HG03025 (cell line): ENCODE results near the gene MYRIP.

ENCODE experiments used
- ATAC-seq: cut with Tn5 transposase; IDR thresholded peaks from one replicate; pipeline ENCODE4 v1.9.1; 2021; ENCODE audit warnings: mild to moderate bottlenecking, moderate library complexity; ENCODE audit not compliant: unreplicated experiment, low FRiP score

The MYRIP gene

DNA sequence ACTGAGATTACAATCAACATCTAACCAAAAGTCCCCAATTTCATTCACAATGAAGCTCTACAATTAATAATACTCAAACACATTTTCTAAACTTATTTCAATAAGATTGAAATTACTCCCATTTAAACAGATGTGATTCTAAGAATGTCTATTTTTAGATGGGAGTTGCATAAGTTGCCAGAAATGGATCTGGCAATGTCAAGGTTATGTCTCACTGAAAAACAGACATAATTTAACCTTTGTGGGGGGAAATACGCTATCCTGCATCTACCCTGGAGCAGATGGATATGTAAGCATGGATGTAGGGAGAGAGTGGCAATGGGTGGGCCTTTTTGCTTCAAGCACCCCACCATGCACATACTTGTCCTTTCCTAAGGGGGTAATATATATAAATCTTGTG is 493.4 kb downstream of the MYRIP start:
- no peak for ATAC-seq

DNA sequence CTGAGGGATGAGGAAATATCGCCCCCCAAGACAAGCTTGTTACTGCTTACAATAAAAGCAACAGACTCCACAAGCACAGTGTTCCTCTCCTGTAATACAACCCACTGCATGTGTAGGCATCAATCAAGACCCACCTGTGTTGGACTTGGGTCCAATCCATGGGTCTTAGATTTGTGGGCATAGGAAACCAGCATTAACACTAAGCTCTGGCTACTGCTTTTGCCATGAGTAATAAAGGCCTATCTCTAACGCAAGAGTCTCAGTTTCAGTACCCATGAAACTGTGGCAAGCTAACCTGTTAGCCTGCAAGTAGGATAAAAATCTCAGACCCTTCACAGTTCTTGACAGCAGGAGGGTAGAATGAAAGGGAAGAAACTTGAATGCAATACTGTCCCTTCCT is 494.9 kb downstream of the MYRIP start:
- ATAC-seq, result no peak

GRCh38 chr3:40306336-40306735 is 496.9 kb downstream of the MYRIP start:
- ATAC-seq, result no peak

DNA sequence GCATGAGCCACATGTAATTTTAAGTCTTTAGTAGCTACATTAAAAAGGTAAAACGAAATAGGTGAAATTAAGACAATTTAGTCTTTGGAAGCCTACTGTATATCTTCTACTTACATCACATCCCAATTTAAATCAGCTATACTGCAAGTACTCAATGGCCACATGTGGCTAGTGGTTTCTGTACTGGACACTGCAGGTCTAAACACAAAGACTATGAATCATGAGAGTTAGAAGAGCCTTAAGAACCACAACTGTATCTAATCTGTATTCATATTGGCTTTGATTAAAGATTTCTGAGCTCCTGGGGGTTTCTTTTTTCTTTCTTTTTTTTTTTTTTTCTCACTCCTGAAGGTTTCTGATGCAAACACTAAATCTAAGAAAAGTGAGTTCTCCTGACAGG is 497.8 kb downstream of the MYRIP start:
- ATAC-seq, result no peak

- peak; percentile 21 for ATAC-seq
These were observed 499.5 kb downstream of the MYRIP start for GRCh38 chr3:40308725-40309417.

- ATAC-seq, result peak; percentile 96
These were observed 500.1 kb downstream of the MYRIP start, which contains the start of gene EIF1B for GRCh38 chr3:40309418-40309924. Gene EIF1B (plus strand): TSS chr3:40309707. CDS start chr3:40309942, 235 bp downstream.
